Measurements from ENCODE around the gene GLS2.
"Not testable (repeated sequence)": the region's sequence is repeated elsewhere in the genome, so short reads cannot be mapped to it uniquely, and the experiment has no call there.

GLS2 gene

GRCh38 chr12:56488041-56488955 is at the start of gene GLS2:
Gene GLS2 (minus strand): TSS chr12:56488161. CDS start chr12:56488118, 43 bp downstream.
- peak; percentile 78 to 86 for DNase-seq

- DNase-seq = no peak
These were observed 49.6 kb upstream of the GLS2 start for GRCh38 chr12:56537546-56537945.

- DNase-seq = no peak
These were observed 42.6 kb upstream of the GLS2 start for GRCh38 chr12:56530390-56531055.

- no peak for DNase-seq
These were observed 41.7 kb upstream of the GLS2 start for GRCh38 chr12:56529656-56530055.

DNA sequence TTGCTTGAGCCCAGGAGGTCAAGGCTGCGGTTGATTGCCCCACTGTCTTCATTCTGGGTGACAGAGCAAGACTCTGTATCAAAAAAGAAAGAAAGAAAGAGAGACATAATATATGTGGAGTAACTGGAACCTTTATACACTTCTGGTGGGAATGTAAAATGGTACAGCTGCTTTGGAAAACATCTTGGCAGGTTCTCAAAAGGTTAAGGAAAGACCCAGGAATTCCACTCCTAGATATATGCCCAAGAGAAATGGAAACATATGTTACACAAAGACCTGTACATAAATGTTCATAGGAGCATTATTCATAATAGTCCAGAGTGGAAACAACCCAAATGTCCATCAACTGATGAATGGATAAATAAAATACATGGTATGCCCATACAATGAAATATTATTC is 40.9 kb upstream of the GLS2 start:
- DNase-seq = no peak

GRCh38 chr12:56522411-56523193 is 34.6 kb upstream of the GLS2 start:
- DNase-seq = no peak

- peak; percentile 38 to 58 for DNase-seq
These were observed 33.8 kb upstream of the GLS2 start, which contains the start of gene RBMS2 for GRCh38 chr12:56521590-56522371. Gene RBMS2 (plus strand): TSS chr12:56521820. CDS start chr12:56522024, 204 bp downstream.

- DNase-seq = peak in 1 of 2 donors; percentile 15
These were observed 33.2 kb upstream of the GLS2 start for GRCh38 chr12:56521209-56521589.

DNA sequence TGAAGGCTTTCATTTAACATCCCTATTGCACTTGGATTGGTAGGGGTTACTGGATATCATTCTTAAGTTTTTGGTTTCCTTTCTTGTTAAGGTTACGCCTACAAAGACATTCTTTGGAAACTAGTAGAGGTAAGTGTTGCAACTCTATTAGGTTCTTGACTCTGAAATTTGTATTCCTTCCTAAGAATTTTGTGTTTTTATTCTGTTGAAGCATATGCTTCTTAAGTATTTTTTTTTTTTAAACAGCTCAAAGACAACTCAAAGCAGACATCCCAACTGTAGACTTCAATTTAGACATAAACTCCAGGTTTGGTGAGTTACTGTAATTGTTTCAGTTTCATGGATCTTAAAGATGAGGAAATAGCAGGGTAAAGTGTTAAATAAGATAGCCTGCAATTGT is 32.5 kb upstream of the GLS2 start:
- DNase-seq = no peak

DNA sequence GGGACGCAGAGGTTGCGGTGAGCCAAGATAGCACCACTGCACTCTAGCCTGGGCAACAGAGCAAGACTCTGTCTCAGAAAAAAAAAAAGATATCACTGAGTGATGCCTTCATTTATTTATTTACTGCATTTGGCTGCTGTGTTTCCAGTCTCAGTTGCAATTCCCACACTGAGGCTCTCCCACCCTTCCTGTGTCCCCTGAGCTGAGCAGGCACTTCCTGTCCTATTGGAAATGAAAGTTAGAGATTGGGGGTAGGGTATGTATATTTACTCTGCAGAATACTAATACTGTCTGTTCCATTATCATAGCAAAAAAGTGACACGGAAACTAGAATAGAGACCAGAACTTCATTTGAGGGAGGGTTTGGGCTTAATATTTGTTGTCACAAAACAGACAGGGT is 32.1 kb upstream of the GLS2 start:
- DNase-seq = no peak

GRCh38 chr12:56518570-56518969 is 30.6 kb upstream of the GLS2 start:
- no peak for DNase-seq

DNA sequence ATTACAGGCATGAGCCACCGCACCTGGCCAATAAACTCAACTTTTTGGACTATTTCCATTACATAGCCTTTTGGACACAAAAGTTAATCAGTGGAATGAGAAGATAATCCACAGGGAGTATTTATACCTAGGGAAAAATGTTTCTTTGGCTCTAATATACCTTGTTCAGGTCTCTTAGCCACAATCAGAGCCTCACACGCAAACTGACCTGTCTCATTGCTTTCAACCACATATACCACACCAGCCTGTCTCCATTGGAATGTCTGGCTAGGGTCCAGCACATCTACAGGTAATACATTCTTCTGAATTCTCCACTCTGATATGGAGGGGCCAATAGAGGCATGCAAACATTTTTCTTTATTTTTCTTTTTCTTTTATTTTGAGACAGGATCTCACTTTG is 29.9 kb upstream of the GLS2 start:
- DNase-seq = no peak

- not testable (repeated sequence) for DNase-seq
These were observed 26.0 kb upstream of the GLS2 start for GRCh38 chr12:56514014-56514318.

- no peak for DNase-seq
These were observed 22.8 kb upstream of the GLS2 start for GRCh38 chr12:56510786-56511185.

- DNase-seq = not testable (repeated sequence)
These were observed 11.9 kb upstream of the GLS2 start for GRCh38 chr12:56499879-56500278.

GRCh38 chr12:56499452-56499851 is 11.5 kb upstream of the GLS2 start:
- DNase-seq = not testable (repeated sequence)

GRCh38 chr12:56498126-56498902 is 10.4 kb upstream of the GLS2 start:
- not testable (repeated sequence) for DNase-seq

- DNase-seq = peak; percentile 12 to 66
These were observed 8.7 kb upstream of the GLS2 start for GRCh38 chr12:56496704-56497103.

DNA sequence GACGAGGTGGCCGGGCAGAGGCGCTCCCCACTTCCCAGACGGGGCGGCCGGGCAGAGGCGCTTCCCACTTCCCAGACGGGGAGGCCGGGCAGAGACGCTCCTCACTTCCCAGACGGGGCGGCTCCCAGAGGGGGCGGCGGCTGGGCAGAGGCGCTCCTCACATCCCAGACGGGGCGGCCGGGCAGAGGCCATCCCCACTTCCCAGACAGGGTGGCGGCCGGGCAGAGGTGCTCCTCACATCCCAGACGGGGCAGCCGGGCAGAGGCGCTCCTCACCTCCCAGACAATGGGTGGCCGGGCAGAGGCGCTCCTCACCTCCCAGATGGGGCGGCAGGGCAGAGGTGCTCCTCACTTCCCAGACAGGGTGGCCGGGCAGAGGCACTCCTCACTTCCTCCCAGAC is 6.5 kb upstream of the GLS2 start:
- DNase-seq = not testable (repeated sequence)

DNA sequence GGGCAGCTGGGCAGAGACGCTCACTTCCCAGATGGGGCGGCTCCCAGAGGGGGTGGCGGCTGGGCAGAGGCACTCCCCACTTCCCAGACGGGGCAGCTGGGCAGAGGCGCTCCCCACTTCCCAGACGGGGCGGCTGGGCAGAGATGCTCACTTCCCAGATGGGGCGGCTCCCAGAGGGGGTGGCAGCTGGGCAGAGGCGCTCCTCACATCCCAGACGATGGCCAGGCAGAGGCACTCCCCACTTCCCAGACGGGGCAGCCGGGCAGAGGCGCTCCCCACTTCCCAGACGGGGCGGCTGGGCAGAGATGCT is 6.1 kb upstream of the GLS2 start:
- DNase-seq = not testable (repeated sequence)

DNA sequence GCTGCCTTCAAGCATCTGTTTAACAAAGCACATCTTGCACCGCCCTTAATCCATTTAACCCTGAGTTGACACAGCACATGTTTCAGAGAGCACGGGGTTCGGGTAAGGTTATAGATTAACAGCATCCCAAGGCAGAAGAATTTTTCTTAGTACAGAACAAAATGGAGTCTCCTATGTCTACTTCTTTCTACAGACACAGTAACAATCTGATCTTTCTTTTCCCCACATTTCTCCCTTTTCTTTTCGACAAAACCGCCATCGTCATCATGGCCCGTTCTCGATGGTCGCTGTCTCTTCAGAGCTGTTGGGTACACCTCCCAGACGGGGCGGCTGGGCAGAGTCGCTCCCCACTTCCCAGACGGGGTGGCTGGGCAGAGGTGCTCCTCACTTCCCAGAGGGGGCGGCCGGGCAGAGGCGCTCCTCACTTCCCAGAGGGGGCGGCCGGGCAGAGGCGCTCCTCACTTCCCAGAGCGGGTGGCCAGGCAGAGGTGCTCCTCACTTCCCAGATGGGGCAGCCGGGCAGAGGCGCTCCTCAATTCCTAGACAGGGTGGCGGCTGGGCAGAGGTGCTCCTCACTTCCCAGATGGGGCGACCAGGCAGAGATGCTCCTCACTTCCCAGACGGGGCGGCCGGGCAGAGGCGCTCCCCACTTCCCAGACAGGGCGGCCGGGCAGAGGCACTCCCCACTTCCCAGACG is 5.6 kb upstream of the GLS2 start:
- not testable (repeated sequence) for DNase-seq
